Panc1 (cell line): Measurements from ENCODE around the gene TTC23L. TPM values are rescaled to one million over a fixed set of nuclear protein-coding genes. Genes with fewer than 3 reads are reported as not detected.

Source experiments
- ATAC-seq: fragments of 200-7000 bp; cut with Tn5 transposase; 2 replicates; pipeline ENCODE4 v1.9.1; 2020; ENCODE audit warnings: mild to moderate bottlenecking, moderate library complexity
- BruUV-seq: library from RNA; stranded (reverse); fragments of 400-500 nt; replicated peaks from 2 replicates; lab custom pipeline; 2021; lab: Mats Ljungman, UMichigan
- CTCF ChIA-PET: fragments of 300-600 bp; sonication (Branson Sonifier 250); formaldehyde crosslinking; loops from one replicate; lab custom pipeline; 2022; ENCODE audit warnings: antibody characterized with exemption; lab: Charles Lee
- POLR2A ChIA-PET: fragments of 300-600 bp; sonication (Branson Sonifier 250); formaldehyde crosslinking; loops from one replicate; lab custom pipeline; 2022; ENCODE audit warnings: antibody characterized with exemption; lab: Charles Lee
- DNase-seq: peaks from one replicate; pipeline ENCODE4 v3.0.0-alpha.2; 2010; ENCODE audit warnings: low read depth, low spot score
- H3K27ac ChIP-seq: 2 replicates; pipeline ENCODE4 v1.5.1; 2011; ENCODE audit warnings: mild to moderate bottlenecking, low read length, inconsistent platforms
- H3K27me3 ChIP-seq: fragments of 200-500 bp; sonication (Bioruptor generic); 2 replicates; pipeline ENCODE4 v1.6.0; 2014; ENCODE audit warnings: low read length, inconsistent platforms; ENCODE audit not compliant: control insufficient read depth, insufficient read depth
- H3K36me3 ChIP-seq: fragments of 200-500 bp; sonication (Bioruptor generic); 2 replicates; pipeline ENCODE4 v1.5.1; 2014; ENCODE audit warnings: inconsistent platforms, mild to moderate bottlenecking, low read length, moderate library complexity; ENCODE audit not compliant: control insufficient read depth, insufficient read depth
- H3K4me1 ChIP-seq: 2 replicates; pipeline ENCODE4 v1.5.1; 2011; ENCODE audit warnings: inconsistent platforms, mild to moderate bottlenecking, low read length, moderate library complexity; ENCODE audit not compliant: control insufficient read depth, insufficient read depth
- H3K4me3 ChIP-seq, 2 experiments: 2 replicates each; pipeline ENCODE4 v1.5.1; 2011 to 2012; ENCODE audit warnings: low read depth in 2 of 2, low read length in 2 of 2, mild to moderate bottlenecking in 2 of 2, inconsistent platforms in 1 of 2, moderate library complexity in 1 of 2
- H3K9me3 ChIP-seq: fragments of 200-500 bp; sonication (Bioruptor generic); 2 replicates; pipeline ENCODE4 v1.5.1; 2014; ENCODE audit warnings: low read depth, mild to moderate bottlenecking, inconsistent platforms, low read length, moderate library complexity; ENCODE audit not compliant: control insufficient read depth, insufficient read depth
- CTCF ChIP-seq: fragments of 450-650 bp; IDR thresholded peaks from 2 replicates; pipeline ENCODE4 v1.5.1; 2017; ENCODE audit warnings: mild to moderate bottlenecking
- POLR2AphosphoS5 ChIP-seq: IDR thresholded peaks from 2 replicates; pipeline ENCODE4 v1.6.1; 2012; ENCODE audit warnings: mild to moderate bottlenecking, low read depth, low read length, moderate library complexity
- REST ChIP-seq, 2 experiments: IDR thresholded peaks; 2 replicates each; pipeline ENCODE4 v1.6.1; 2011 to 2012; ENCODE audit warnings: low read depth in 2 of 2, control low read depth in 1 of 2, low read length in 1 of 2, mild to moderate bottlenecking in 1 of 2, moderate library complexity in 1 of 2; ENCODE audit not compliant: insufficient read depth in 1 of 2
- SIN3A ChIP-seq: IDR thresholded peaks from 2 replicates; pipeline ENCODE4 v1.6.1; 2012; ENCODE audit warnings: low read depth, mild to moderate bottlenecking, low read length, moderate library complexity, borderline replicate concordance; ENCODE audit not compliant: insufficient read depth
- TCF7L2 ChIP-seq: IDR thresholded peaks from 2 replicates; pipeline ENCODE4 v1.6.1; 2011; ENCODE audit warnings: mild to moderate bottlenecking, low read depth, low read length, inconsistent platforms
- in situ Hi-C: cut with HindIII; loops from 2 replicates; pipeline ENCODE4 v1.10.0; 2016; ENCODE audit warnings: low sequenced_read_pairs, low pct_unique_long_range_greater_than_20kb
- intact Hi-C: fragments of 100-400 bp; cut with micrococcal nuclease; formaldehyde crosslinking; loops from one replicate; pipeline ENCODE4 v1.10.0; 2022; ENCODE audit not compliant: unreplicated experiment
- total RNA-seq: library from RNA; stranded (reverse); gene quantifications from one replicate; pipeline ENCODE4 v1.2.1, GENCODE V29; 2021; ENCODE audit not compliant: unreplicated experiment

Gene TTC23L
- total RNA-seq, 1 experiment from 2014 or later, result not detected

- intact Hi-C loops (loop anchor here (10.0 kb wide), 1 partner anchor 244 kb away; the partner anchor contains the start of gene RAI14), in situ Hi-C loops (no loop called here)
- no peaks in the 10 kb centered on the region for H3K27me3 ChIP-seq
- no peak overlapping the region for H3K27ac ChIP-seq
- ChIA-PET POLR2A (no interaction called here), CTCF (no interaction called here)
- no peak overlapping the region for H3K4me3 ChIP-seq
- DNase-seq (no peak), ATAC-seq (no peak)
- no TSS peak for BruUV-seq
- H3K4me1 ChIP-seq, result no peaks in the 10 kb centered on the region
- TF ChIP-seq CTCF (no peak), REST (IDR thresholded peaks at IDR 0.05; ENCODE audit: insufficient read depth in 1 of 2, low read depth in 2 of 2, low read length in 1 of 2) (no peak), TCF7L2 (no peak), POLR2AphosphoS5 (no peak), SIN3A (no peak)
- H3K36me3 ChIP-seq, result no peaks in the 10 kb centered on the region
- no peaks in the 10 kb centered on the region for H3K9me3 ChIP-seq
These were observed 60.1 kb downstream of the TTC23L start for GRCh38 chr5:34899066-34899465.

DNA sequence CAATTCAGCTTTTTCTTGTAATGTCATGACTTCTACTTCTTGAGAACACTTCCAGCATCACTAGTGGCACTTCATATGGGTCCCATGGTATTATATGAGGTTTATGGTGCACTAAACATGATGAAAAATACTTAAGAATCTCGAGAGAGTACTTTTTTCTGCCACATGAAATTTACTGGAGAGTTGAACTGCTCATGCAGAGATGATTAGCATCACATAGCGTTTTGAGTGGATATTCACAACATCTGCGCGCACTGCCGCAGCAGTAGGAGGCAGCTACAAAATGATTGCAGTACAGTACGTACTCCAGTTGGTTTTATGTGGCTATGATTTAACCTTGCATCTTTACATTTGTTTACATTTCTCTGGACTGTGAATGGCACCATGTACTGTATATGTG is 61.7 kb downstream of the TTC23L start:
- Histone ChIP-seq H3K9me3 (no peaks in the 10 kb centered on the region), H3K27ac (no peak overlapping the region), H3K4me3 (no peak overlapping the region), H3K27me3 (no peaks in the 10 kb centered on the region), H3K36me3 (no peaks in the 10 kb centered on the region), H3K4me1 (no peaks in the 10 kb centered on the region)
- ChIA-PET POLR2A (no interaction called here), CTCF (no interaction called here)
- ATAC-seq, result no peak
- no TSS peak for BruUV-seq
- TF ChIP-seq SIN3A (no peak), REST (IDR thresholded peaks at IDR 0.05; ENCODE audit: insufficient read depth in 1 of 2, low read depth in 2 of 2, low read length in 1 of 2) (no peak), CTCF (no peak)
- no peak for DNase-seq
- in situ Hi-C loops, result no loop called here
- intact Hi-C loops, result no loop called here
